ENCODE results near the gene DIAPH3.

- TF ChIP-seq POLR2A (IDR thresholded peaks at IDR 0.05), result no peak
- TF ChIP-seq, protein P1, sequence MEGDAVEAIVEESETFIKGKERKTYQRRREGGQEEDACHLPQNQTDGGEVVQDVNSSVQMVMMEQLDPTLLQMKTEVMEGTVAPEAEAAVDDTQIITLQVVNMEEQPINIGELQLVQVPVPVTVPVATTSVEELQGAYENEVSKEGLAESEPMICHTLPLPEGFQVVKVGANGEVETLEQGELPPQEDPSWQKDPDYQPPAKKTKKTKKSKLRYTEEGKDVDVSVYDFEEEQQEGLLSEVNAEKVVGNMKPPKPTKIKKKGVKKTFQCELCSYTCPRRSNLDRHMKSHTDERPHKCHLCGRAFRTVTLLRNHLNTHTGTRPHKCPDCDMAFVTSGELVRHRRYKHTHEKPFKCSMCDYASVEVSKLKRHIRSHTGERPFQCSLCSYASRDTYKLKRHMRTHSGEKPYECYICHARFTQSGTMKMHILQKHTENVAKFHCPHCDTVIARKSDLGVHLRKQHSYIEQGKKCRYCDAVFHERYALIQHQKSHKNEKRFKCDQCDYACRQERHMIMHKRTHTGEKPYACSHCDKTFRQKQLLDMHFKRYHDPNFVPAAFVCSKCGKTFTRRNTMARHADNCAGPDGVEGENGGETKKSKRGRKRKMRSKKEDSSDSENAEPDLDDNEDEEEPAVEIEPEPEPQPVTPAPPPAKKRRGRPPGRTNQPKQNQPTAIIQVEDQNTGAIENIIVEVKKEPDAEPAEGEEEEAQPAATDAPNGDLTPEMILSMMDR (IDR thresholded peaks at IDR 0.05), result no peak
Observed at GRCh38 chr13:60152114-60152513, 11.6 kb downstream of the DIAPH3 start.

Data from breast epithelium (tissue), 3 donors.